K562 (cell line): ENCODE data around the gene DNAJC6. TPM values are rescaled to one million over a fixed set of nuclear protein-coding genes. Genes with fewer than 3 reads are reported as not detected.

Experiments
- ATAC-seq: fragments of 200-7000 bp; cut with Tn5 transposase; 3 replicates; pipeline ENCODE4 v1.9.1; 2020; ENCODE audit warnings: moderate library complexity
- BruUV-seq: library from RNA; stranded (reverse); fragments of 400-500 nt; replicated peaks from 2 replicates; lab custom pipeline; 2021; lab: Mats Ljungman, UMichigan
- CTCF ChIA-PET: fragments of 300-600 bp; formaldehyde crosslinking; extraction: SDS; loops from one replicate; lab custom pipeline; 2021; ENCODE audit warnings: low intra/inter-chr PET ratio; lab: Yijun Ruan, JAX
- POLR2A ChIA-PET: fragments of 300-600, 350-650 bp; sonication (Branson Sonifier 250); formaldehyde crosslinking; extraction: SDS; loops from one replicate; lab custom pipeline; 2021; ENCODE audit warnings: antibody characterized with exemption, inconsistent platforms; lab: Yijun Ruan, JAX
- DNase-seq, 4 experiments: peaks; one replicate each; pipeline versions ENCODE4 v3.0.0 to v3.0.0-alpha.2; 2011 to 2018; ENCODE audit warnings: low spot score in 3 of 4, mixed read lengths in 3 of 4; ENCODE audit errors: extremely low read depth in 1 of 4
- FAIRE-seq: peaks from 2 replicates; lab custom pipeline; 2011; peaks lifted over from hg19 to GRCh38; lab: Jason Lieb, UNC
- H2AFZ ChIP-seq: 2 replicates; pipeline ENCODE4 v1.6.0; 2011; ENCODE audit warnings: low read depth, low read length, control low read depth, inconsistent platforms
- H3K27ac ChIP-seq: fragments of 200-600 bp; 3 replicates; pipeline ENCODE4 v1.8.0; 2011; ENCODE audit warnings: low read depth, mild to moderate bottlenecking, control low read depth, inconsistent platforms, low read length, moderate library complexity, mixed read lengths; ENCODE audit errors: extremely low read depth
- H3K27me3 ChIP-seq, 2 experiments: fragments of 300-600 bp in 1 of 2; 2 replicates in 1 of 2; 3 replicates in 1 of 2; pipeline versions ENCODE4 v1.6.0 to v1.8.0; 2011; ENCODE audit warnings: inconsistent platforms in 2 of 2, low read length in 2 of 2, mild to moderate bottlenecking in 1 of 2, mixed read lengths in 1 of 2, moderate library complexity in 1 of 2; ENCODE audit not compliant: control insufficient read depth in 2 of 2, insufficient read depth in 2 of 2
- H3K36me3 ChIP-seq: fragments of 300-600 bp; 3 replicates; pipeline ENCODE4 v1.8.0; 2011; ENCODE audit warnings: mild to moderate bottlenecking, low read length, inconsistent platforms; ENCODE audit not compliant: control insufficient read depth, insufficient read depth
- H3K4me1 ChIP-seq, 2 experiments: fragments of 200-600 bp in 1 of 2; replicated peaks in 1 of 2; 2 replicates in 1 of 2; 3 replicates in 1 of 2; pipeline versions ENCODE4 v1.5.1 to v1.8.0; 2011; ENCODE audit warnings: inconsistent platforms in 2 of 2, low read length in 2 of 2, mild to moderate bottlenecking in 1 of 2, mixed read lengths in 1 of 2, moderate library complexity in 1 of 2; ENCODE audit not compliant: control insufficient read depth in 2 of 2, insufficient read depth in 2 of 2
- H3K4me2 ChIP-seq: 2 replicates; pipeline ENCODE4 v1.6.1; 2011; ENCODE audit warnings: low read length, control low read depth, inconsistent platforms, mixed read lengths; ENCODE audit not compliant: insufficient read depth
- H3K4me3 ChIP-seq: fragments of 200-600 bp; sonication (generic), shearing (Covaris generic); 2 replicates; pipeline ENCODE4 v1.5.1; 2016; ENCODE audit warnings: control low read depth, inconsistent platforms
- H3K79me2 ChIP-seq: fragments of 200-600 bp; 3 replicates; pipeline ENCODE4 v1.8.0; 2011; ENCODE audit warnings: low read length, inconsistent platforms; ENCODE audit not compliant: control insufficient read depth, insufficient read depth
- H3K9ac ChIP-seq, 2 experiments: 2 replicates each; pipeline versions ENCODE4 v1.6.0 to v1.6.1; 2011; ENCODE audit warnings: low read depth in 2 of 2, low read length in 2 of 2, control low read depth in 1 of 2, inconsistent platforms in 1 of 2, mild to moderate bottlenecking in 1 of 2, mixed read lengths in 1 of 2; ENCODE audit not compliant: insufficient read depth in 1 of 2
- H3K9me1 ChIP-seq: one replicate; pipeline ENCODE4 v1.6.0; 2011; ENCODE audit warnings: inconsistent platforms, mild to moderate bottlenecking, low read length, moderate library complexity; ENCODE audit not compliant: control insufficient read depth, insufficient read depth
- H3K9me3 ChIP-seq: replicated peaks from 2 replicates; pipeline ENCODE4 v1.5.1; 2011; ENCODE audit warnings: low read depth, low read length, inconsistent platforms; ENCODE audit not compliant: control insufficient read depth, insufficient read depth
- H4K20me1 ChIP-seq: replicated peaks from 2 replicates; pipeline ENCODE4 v1.6.1; 2011; ENCODE audit warnings: low read length, inconsistent platforms, mixed read lengths; ENCODE audit not compliant: control insufficient read depth, insufficient read depth
- BCL6 ChIP-seq: fragments of 250-450 bp; sonication (Bioruptor Pico); IDR thresholded peaks from 2 replicates; pipeline ENCODE4 v1.4.0; 2020
- CBFA2T3 ChIP-seq: fragments of 450-650 bp; IDR thresholded peaks from 2 replicates; pipeline ENCODE4 v1.6.1; 2017
- CC2D1A ChIP-seq: fragments of 450-650 bp; IDR thresholded peaks from 2 replicates; pipeline ENCODE4 v1.6.1; 2017; ENCODE audit warnings: mild to moderate bottlenecking
- CTBP1 ChIP-seq: fragments of 450-650 bp; IDR thresholded peaks from 2 replicates; pipeline ENCODE4 v1.6.1; 2016; ENCODE audit warnings: borderline replicate concordance
- MTA1 ChIP-seq: fragments of 450-650 bp; IDR thresholded peaks from 2 replicates; pipeline ENCODE4 v1.6.1; 2017; ENCODE audit warnings: borderline replicate concordance
- PHTF2 ChIP-seq: fragments of 250-450 bp; sonication (Bioruptor Pico); IDR thresholded peaks from 2 replicates; pipeline ENCODE4 v1.5.0; 2021; ENCODE audit warnings: mild to moderate bottlenecking
- TAF9B ChIP-seq: fragments of 450-650 bp; IDR thresholded peaks from 2 replicates; pipeline ENCODE4 v1.6.1; 2018; ENCODE audit warnings: mild to moderate bottlenecking; ENCODE audit not compliant: partially characterized antibody
- WGBS: fragments of 100-300 bp; shearing (Covaris generic); methylation state at CpG from one replicate; pipeline ENCODE4 v1.1.6; 2016; ENCODE audit warnings: low coverage, mixed read lengths; ENCODE audit not compliant: insufficient coverage; ENCODE audit errors: missing lambda C conversion rate; 5-methylcytosine and 5-hydroxymethylcytosine counted together
- in situ Hi-C: fragments of 300-500 bp; cut with MboI; formaldehyde crosslinking; loops from 4 replicates; pipeline ENCODE4 v1.15.0; 2018; ENCODE audit warnings: inconsistent platforms, mixed read lengths
- intact Hi-C: fragments of 100-400 bp; cut with micrococcal nuclease; formaldehyde crosslinking; loops from 2 replicates; pipeline ENCODE4 v1.14.2; 2022
- polyA plus RNA-seq, 8 experiments: library from polyadenylated mRNA; depleted of rRNA in 4 of 8; stranded (reverse) in 5 of 8; unstranded in 3 of 8; fragments of >200 nt; fragmentation: Nextera tagmentation in 2 of 8; fragmentation: Illumina TruSeq in 1 of 8; extraction: Ambion mirVana in 2 of 8; extraction: Trizol in 1 of 8; gene quantifications; 2 replicates each; pipeline versions ENCODE4 v1.2.1 to v1.2.3, GENCODE V29; 2011 to 2014; ENCODE audit warnings: inconsistent platforms in 1 of 8, missing spikeins in 1 of 8
- total RNA-seq, 7 experiments: library from RNA; depleted of rRNA in 6 of 7; stranded (reverse); fragments of >200 nt in 6 of 7; fragmentation: Illumina TruSeq in 2 of 7; extraction: Trizol in 2 of 7; gene quantifications; 2 replicates each; pipeline versions ENCODE4 v1.2.1 to v1.2.3, GENCODE V29; 2011 to 2021; ENCODE audit warnings: low replicate concordance in 1 of 7
- TF ChIP-seq, protein P1 (sequence below): fragments of 450-650 bp; IDR thresholded peaks from 2 replicates; pipeline ENCODE4 v1.7.0; 2016; ENCODE audit warnings: borderline replicate concordance
- TF ChIP-seq, protein P2 (sequence below): fragments of 250-450 bp; sonication (Bioruptor Pico); IDR thresholded peaks from 2 replicates; pipeline ENCODE4 v1.8.0; 2021; ENCODE audit warnings: mild to moderate bottlenecking, moderate library complexity
- TF ChIP-seq, protein P3 (sequence below): fragments of 250-450 bp; sonication (Bioruptor Pico); IDR thresholded peaks from 2 replicates; pipeline ENCODE4 v1.5.0; 2020; ENCODE audit warnings: mild to moderate bottlenecking, borderline replicate concordance
- TF ChIP-seq, protein P4 (sequence below): fragments of 250-450 bp; sonication (Bioruptor Pico); IDR thresholded peaks from 2 replicates; pipeline ENCODE4 v1.4.0; 2020; ENCODE audit warnings: mild to moderate bottlenecking, moderate library complexity
- TF ChIP-seq, protein P5 (sequence below): conservative IDR thresholded peaks from 2 replicates; pipeline ENCODE4 v1.6.1; 2011; ENCODE audit warnings: low read depth, mild to moderate bottlenecking, low read length; ENCODE audit not compliant: control insufficient read depth

The DNAJC6 gene
- total and polyA plus RNA-seq, 9 of the 15 experiments (the other 6 are each of a cell fraction or from before 2014, with no cell fraction given), result 6.7 to 78.7 (median 28.0) TPM

DNA sequence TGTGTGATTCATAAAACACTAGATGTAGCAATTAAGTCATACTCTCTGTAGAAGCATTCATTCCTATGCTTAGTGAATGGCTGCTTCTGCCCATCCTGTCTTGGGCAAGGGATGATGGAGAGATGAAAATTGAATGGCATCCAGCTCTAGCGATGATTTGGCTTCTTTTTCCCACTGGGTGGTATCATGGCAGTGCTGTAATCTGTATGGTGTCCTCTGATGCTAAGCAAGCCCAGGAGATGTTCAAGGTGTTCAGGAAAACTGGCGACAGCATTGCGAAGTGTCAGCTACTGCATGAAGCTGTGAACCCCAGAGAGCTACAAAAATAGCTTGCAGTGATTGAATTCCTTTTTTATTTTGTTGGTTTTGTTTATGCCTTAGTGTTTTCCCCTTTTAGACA is 62.2 kb downstream of the DNAJC6 start:
- Histone ChIP-seq H3K4me2 (no peak overlapping the region), H4K20me1 (no peaks in the 10 kb centered on the region), H3K4me1 (peaks cover 0 to 9% of the 10 kb centered on the region in 2 experiments; a peak in 2 of 5 replicates), H3K9me1 (no peaks in the 10 kb centered on the region), H2AFZ (no peak overlapping the region), H3K9me3 (no peaks in the 10 kb centered on the region), H3K9ac (no peak overlapping the region), H3K79me2 (peaks cover 47% of the 10 kb centered on the region), H3K27me3 (no peaks in the 10 kb centered on the region), H3K27ac (no peak overlapping the region; the same call in 2 of the 3 replicates), H3K36me3 (peaks cover 58% of the 10 kb centered on the region), H3K4me3 (no peak overlapping the region)
- no TSS peak for BruUV-seq
- in situ Hi-C loops (no loop called here), intact Hi-C loops (no loop called here)
- peak in 1 of 4 experiments; percentile 24 for DNase-seq
- WGBS, result 95% methylated on average over 3 of the region's 3 CpGs
- no peak for FAIRE-seq
- ChIA-PET POLR2A (interaction anchor here (0.9 to 2.0 kb wide), 4 partner anchors 12 to 46 kb away, joined by 3 to 7 read pairs (median 4); no protein-coding TSS in a partner anchor), CTCF (no interaction called here)
- no peak for ATAC-seq
- TF ChIP-seq MTA1, result no peak
- TF ChIP-seq, protein P1, sequence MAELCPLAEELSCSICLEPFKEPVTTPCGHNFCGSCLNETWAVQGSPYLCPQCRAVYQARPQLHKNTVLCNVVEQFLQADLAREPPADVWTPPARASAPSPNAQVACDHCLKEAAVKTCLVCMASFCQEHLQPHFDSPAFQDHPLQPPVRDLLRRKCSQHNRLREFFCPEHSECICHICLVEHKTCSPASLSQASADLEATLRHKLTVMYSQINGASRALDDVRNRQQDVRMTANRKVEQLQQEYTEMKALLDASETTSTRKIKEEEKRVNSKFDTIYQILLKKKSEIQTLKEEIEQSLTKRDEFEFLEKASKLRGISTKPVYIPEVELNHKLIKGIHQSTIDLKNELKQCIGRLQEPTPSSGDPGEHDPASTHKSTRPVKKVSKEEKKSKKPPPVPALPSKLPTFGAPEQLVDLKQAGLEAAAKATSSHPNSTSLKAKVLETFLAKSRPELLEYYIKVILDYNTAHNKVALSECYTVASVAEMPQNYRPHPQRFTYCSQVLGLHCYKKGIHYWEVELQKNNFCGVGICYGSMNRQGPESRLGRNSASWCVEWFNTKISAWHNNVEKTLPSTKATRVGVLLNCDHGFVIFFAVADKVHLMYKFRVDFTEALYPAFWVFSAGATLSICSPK, result no peak
- TF ChIP-seq CBFA2T3, result no peak
- TF ChIP-seq, protein P2, sequence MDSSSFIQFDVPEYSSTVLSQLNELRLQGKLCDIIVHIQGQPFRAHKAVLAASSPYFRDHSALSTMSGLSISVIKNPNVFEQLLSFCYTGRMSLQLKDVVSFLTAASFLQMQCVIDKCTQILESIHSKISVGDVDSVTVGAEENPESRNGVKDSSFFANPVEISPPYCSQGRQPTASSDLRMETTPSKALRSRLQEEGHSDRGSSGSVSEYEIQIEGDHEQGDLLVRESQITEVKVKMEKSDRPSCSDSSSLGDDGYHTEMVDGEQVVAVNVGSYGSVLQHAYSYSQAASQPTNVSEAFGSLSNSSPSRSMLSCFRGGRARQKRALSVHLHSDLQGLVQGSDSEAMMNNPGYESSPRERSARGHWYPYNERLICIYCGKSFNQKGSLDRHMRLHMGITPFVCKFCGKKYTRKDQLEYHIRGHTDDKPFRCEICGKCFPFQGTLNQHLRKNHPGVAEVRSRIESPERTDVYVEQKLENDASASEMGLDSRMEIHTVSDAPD (CRISPR knock-in tag), result no peak
- TF ChIP-seq TAF9B, result no peak
- TF ChIP-seq PHTF2 (CRISPR knock-in tag), result no peak
- no peak for TF ChIP-seq CC2D1A
- TF ChIP-seq, protein P3, sequence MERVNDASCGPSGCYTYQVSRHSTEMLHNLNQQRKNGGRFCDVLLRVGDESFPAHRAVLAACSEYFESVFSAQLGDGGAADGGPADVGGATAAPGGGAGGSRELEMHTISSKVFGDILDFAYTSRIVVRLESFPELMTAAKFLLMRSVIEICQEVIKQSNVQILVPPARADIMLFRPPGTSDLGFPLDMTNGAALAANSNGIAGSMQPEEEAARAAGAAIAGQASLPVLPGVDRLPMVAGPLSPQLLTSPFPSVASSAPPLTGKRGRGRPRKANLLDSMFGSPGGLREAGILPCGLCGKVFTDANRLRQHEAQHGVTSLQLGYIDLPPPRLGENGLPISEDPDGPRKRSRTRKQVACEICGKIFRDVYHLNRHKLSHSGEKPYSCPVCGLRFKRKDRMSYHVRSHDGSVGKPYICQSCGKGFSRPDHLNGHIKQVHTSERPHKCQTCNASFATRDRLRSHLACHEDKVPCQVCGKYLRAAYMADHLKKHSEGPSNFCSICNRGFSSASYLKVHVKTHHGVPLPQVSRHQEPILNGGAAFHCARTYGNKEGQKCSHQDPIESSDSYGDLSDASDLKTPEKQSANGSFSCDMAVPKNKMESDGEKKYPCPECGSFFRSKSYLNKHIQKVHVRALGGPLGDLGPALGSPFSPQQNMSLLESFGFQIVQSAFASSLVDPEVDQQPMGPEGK (CRISPR knock-in tag), result no peak
- no peak for TF ChIP-seq BCL6 (CRISPR knock-in tag)
- TF ChIP-seq, protein P4, sequence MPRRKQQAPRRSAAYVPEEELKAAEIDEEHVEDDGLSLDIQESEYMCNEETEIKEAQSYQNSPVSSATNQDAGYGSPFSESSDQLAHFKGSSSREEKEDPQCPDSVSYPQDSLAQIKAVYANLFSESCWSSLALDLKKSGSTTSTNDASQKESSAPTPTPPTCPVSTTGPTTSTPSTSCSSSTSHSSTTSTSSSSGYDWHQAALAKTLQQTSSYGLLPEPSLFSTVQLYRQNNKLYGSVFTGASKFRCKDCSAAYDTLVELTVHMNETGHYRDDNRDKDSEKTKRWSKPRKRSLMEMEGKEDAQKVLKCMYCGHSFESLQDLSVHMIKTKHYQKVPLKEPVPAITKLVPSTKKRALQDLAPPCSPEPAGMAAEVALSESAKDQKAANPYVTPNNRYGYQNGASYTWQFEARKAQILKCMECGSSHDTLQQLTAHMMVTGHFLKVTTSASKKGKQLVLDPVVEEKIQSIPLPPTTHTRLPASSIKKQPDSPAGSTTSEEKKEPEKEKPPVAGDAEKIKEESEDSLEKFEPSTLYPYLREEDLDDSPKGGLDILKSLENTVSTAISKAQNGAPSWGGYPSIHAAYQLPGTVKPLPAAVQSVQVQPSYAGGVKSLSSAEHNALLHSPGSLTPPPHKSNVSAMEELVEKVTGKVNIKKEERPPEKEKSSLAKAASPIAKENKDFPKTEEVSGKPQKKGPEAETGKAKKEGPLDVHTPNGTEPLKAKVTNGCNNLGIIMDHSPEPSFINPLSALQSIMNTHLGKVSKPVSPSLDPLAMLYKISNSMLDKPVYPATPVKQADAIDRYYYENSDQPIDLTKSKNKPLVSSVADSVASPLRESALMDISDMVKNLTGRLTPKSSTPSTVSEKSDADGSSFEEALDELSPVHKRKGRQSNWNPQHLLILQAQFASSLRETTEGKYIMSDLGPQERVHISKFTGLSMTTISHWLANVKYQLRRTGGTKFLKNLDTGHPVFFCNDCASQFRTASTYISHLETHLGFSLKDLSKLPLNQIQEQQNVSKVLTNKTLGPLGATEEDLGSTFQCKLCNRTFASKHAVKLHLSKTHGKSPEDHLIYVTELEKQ (CRISPR knock-in tag), result no peak
- TF ChIP-seq, protein P5, sequence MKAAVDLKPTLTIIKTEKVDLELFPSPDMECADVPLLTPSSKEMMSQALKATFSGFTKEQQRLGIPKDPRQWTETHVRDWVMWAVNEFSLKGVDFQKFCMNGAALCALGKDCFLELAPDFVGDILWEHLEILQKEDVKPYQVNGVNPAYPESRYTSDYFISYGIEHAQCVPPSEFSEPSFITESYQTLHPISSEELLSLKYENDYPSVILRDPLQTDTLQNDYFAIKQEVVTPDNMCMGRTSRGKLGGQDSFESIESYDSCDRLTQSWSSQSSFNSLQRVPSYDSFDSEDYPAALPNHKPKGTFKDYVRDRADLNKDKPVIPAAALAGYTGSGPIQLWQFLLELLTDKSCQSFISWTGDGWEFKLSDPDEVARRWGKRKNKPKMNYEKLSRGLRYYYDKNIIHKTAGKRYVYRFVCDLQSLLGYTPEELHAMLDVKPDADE, result no peak
- TF ChIP-seq CTBP1, result no peak
